GM21367 (cell line): Measurements from ENCODE around the gene TNFRSF4.
"Not testable (repeated sequence)": the region's sequence is repeated elsewhere in the genome, so short reads cannot be mapped to it uniquely, and the experiment has no call there.

Experiments used
- ATAC-seq: cut with Tn5 transposase; IDR thresholded peaks from one replicate; pipeline ENCODE4 v1.9.1; 2021; ENCODE audit not compliant: unreplicated experiment

Gene TNFRSF4

DNA sequence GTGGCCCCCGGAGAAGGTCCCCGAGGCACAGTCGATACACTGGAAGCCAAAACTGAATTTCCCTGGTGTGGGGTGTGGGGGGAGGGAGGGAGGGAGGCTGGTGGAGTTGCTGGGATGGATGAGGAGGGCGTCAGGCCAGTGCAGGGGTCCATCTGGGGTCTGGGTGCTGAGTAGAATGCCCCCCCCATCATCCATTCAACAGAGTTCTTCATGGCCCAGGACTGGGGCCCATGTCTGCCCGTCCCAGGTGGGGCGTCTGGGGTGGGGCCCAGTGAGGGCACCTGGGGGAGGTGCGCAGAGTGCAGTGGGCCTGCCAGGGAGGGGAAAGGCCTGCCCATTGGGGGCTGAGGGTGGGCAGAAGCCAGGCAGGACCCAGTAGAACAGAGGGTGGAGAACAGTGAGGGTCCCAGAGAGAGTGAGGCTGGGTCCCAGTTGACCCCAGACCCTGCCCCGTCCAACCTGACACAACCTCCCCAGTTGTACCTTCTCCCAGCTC lies 9.5 kb downstream of the TNFRSF4 start:
- no peak for ATAC-seq

DNA sequence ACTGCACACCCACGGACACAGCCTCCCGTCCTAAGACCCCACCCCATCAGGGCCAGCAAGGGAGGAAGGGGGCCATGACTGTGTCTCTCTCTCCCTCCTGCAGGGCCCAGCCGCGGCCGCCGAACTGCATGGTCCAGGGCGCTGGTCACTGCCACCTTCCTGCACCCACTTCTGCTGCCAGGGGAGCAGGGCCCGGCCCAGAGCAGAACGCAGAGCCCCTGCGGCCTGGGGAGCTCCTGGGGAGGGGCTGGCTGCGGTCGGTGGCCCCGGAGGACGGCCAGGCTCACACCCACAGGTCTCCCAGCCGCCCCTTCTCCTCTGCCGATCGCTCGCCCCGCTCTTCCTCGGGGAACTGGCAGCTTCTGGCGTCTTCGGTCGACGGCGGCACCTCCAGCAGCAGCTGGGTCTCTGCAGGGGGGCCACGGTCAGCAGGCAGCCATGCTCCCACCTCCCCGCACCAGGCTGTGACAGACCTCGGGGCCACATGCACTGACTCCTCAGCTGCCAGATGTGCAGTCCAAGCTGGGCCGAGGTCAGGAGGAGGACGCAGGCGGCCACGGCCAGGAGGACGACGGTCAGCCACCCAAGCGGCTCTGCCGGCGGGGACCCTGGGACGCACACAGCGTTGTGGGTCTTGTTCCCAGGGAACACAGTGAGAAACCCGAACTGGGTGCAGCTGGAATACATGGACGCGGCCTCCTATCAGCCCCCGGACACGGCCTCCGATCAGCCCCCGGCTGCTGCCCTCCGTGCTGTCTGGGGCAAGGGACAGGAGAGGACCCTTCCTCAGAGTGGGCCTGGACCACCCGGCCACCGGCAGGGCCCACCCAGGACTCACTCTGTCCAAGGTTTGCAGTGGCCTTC lies 10.2 kb downstream of the TNFRSF4 start:
- no peak for ATAC-seq

DNA sequence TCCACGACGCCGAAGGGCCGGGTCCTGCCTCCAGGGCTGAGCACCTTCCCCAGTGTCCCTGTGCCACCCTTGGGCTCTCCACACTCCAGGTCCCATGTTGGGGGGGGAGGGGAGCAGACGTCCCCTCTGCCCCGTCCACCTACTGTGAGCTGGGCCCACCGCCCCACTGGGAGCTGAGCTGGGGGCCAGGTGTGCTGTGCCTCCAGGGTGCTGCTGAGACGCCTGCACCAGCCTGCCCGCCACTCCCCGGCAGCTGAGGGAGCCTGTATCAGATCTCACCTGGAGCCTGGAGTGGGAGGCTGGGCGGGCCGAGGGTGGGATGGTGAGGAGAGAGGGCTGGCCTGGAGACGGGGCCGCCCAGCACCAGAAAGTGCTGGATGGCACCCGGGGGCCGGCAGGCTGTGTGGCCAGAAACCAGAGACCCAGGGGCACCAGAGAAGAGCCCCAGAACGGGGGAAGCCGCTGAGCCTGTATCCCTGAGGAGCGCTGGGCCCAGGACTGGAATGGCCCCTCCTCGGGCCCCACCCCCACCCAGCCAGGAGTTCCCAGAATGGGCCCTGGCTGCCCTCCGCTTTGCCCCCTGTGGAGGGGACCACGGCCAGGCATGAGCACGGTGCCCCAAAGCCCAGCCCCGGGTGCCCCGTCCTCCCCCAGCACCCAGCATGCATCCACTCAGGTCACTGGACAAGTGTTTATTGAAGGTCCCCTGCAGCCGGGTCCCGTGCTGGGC lies 11.0 kb downstream of the TNFRSF4 start:
- ATAC-seq: no peak

DNA sequence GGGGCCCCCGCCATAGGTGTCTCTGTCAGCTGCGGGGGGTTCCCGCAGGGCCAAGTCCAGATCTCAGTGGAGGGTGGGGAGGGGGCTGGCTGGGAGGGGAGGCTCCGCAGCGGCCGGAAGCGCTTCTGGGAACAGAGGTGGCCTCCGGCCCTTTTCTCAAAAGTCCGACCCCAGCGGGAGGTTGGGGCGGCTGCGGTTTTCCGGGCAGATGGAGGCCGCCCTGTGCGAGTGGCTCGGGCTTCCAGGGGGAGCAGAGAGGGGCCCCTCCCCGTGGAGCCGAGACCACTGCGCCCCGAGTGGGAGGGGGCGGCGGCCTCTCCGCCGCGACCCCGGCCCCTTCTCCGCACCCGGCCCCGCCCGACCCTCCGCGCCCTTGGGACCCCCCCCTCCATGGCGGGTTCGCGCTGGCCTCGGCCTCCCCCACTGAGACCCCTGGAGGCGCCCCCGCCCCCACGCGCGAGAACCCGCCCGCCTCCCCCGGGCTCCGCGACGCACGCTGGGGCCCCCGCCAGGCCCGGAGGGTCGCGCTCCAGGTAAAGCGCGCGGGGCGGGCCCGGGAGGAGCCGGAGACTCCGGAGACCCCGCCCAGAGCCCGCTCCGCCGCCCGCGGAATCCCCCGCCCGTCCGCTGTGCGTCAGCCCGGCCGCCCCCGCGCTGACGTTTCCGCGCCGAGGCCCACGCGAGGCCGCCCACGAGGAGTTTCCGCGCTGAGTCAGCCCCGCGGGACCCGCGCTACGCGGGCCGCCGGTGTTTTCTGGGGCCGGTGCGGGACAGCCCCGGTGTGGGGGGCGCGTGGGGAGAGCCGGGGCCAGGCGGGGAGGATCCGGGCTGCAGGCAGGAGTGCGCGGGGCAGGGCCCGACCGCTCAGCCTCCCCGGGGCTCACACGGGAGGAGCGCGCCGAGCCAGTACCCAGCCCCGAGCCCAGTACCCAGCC lies 12.8 kb downstream of the TNFRSF4 start:
- peak; percentile 40 for ATAC-seq

DNA sequence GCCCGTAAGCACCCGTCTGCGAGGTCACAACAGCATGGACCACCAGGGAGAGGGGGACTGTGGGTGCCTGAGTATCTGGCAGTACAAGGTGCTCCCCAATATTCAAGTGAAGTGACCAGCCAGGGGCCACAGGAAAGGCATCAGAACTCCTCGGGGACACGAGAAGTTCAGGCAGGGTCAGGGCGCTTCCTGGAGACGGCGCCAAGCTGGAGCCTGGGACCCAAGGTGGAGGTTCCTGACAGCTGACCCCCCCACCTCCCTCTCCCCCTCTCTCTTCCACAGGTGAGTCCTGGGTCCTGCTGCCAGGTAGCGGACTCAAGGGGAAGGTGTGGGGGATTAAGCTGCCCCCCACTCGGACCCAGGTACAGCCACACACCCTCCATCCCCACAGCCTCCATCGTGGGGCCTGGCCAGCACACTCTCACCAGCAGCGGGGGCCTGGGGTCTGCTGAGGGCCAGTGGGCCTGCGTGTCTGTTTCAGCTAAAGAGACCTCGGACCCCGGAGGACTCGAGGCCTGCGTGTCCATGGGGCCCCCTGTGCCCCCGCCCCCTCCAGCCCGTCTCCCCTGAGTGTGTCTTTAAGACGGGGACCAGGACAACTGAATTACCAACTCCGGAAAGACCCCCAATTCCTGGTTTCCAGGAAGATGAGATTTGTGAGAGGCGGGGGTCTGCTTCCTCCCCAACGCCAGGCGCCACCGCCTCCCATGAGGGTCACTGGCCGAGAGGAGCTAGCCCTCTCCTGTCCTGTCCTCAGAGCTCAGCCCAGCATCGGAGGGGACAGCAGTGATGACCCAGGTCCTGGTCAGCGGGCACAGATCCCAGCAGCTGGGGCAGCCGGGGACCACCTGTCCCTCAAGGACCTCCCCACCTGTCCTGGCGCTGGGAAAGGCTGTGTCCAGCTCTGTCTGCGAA lies 13.7 kb downstream of the TNFRSF4 start:
- no peak for ATAC-seq

DNA sequence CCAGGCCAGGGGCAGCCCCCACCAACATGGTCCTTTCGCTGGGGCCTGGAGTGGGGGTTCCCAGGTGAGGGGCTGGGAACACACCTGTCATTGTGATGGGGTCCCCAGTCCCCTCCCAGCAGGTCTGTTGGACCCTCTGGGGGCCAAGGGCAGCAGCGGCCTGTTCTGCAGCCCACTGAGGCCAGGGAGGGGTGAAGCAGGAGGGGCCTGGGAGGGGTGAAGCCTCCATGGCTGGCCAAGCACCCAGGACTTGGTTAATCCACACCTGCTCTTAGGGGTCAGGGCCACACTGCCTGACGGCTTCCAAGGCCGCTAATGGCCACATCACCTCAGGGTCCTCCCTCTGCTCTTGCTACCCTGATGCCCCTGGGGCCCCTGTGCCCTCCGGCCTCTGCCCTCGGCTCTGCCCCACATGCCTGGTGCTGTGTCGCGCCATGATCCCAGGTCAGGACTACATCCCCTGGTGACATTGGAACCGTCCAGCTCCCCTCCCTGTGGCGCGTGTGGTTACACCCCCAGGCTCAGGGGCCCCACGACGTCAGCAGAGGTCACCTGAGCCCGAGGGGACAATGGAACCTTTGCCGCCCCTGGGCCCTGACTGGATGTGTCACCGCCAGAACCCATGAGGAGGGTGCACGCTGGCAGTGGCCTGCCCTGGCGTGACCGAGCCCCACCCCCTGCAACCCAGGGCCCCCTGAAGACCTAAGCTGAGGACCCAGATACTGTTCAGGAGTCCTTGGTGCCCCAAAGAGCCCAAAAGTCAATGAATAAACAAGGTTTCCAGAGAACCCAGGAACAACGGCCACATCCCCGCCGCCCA lies 14.6 kb downstream of the TNFRSF4 start:
- ATAC-seq: no peak

DNA sequence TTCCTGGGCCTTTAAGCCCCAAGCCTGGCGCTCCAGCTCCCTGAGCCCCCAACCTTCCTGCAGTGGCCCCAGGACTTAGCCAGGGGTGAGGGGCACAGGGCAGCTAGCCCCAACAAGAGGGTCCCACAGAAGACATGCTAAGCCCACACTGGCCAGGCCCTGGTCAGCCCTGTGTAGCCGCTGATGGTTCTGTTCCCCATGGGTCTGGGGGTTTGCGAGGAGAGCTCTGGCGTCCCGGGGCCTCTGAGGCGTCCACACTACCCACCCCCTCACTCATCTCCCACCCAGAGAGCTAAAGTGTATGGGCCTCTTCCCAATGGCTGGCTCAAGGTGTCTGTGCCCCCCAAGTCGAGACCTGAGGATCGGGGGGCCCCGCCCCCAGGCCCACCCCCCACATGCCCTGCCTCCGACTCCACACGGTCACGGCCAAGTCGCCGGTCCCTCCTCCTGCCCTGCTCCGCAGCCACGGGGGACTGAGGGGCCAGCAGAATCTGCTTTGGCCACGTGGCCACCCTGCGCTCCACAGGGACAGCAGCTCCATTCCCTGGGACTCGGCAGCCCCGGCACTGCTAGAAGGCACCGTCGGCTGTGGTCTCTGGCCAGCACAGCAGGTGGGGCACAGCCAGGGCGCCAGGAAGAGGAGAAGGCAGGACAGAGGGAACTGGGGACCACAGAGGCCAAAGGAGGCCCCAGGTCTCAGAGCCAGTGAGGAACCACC lies 15.4 kb downstream of the TNFRSF4 start:
- no peak for ATAC-seq

DNA sequence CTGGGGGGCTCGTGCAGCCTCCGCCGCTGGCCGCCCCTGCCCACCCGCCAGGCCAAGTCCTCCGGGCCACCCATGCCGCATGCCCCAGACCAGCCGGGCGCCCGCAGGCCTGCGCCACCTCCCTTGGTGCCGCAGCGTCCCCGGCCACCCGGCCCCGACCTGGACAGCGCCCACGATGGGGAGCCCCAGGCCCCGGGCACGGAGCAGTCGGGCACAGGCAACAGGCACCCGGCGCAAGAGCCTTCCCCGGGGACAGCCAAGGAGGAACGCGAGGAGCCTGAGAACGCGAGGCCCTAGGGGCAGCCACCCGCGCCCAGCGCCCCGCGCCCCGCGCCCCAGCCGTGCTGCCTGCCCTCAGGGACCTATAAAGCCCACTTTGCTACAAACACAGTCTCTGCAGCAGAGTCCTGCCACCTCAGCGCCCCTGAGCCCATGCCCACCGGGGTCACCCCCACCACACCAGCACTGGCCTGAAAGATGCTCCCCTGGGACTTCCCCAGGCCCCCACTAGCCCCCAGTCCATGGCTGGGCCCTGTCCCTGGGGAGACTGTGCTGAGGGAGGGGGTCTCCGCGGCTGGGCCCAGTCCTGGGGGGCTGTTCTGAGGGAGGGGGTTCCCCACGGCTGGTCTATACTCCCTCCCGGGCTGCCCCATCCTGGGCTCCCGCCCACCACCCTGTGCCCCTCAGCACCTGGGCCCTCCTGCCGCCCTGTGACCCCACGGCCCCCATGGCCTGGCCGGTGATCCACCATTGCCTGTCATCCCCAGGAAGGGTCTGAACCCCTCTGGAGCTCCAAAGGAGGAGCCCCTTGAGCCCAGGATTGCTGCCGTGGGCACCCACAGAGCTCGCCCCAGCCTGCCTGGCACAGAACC lies 16.2 kb downstream of the TNFRSF4 start:
- ATAC-seq: no peak

DNA sequence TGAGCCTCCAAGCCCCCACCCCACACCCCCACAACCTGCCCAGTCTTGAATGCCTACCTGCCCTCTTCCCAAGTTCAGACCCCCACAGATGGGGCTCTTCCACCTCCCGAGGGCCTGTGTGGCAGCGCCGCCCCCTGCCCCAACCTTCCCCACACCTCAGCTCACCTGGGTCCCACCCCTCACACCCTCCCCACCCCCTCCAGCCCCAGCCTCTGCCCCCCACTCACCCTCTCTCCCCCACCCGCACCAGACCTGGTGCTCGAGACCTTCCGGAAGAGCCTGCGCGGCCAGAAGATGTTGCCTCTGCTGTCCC lies 16.8 kb downstream of the TNFRSF4 start:
- ATAC-seq: no peak

DNA sequence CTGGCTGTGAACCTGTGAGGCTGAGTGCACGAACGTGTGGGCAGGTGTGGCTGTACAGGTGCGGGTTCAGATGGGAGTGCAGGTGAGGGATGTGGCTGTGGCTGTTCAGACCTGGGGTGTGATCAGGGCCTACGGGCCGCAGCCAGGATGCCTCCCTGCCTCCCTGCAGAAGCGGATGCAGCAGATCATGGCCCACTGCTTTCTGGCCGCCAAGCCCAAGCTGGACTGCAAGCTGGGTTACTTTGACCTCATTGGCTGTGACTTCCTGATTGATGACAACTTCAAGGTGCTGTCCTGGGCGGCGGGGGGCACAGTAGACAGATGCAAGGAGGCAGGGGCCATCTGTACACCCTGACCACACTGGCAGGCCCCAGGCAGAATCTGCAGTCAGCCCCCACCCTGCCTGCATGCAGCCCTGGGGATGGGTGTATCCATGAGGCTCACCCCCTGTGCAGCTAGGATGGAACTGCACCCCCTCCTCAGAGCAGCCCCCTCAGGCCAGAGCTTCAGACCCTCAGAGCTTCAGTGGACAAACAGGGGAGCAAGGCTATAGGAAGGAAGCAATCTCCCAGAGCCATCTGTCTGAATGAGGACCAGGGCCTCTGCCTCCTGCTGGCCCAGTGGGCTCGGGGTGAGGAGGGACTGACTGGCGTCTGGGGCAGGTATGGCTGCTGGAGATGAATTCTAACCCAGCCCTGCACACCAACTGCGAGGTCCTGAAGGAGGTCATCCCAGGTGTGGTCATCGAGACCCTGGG lies 17.3 kb downstream of the TNFRSF4 start:
- no peak for ATAC-seq

DNA sequence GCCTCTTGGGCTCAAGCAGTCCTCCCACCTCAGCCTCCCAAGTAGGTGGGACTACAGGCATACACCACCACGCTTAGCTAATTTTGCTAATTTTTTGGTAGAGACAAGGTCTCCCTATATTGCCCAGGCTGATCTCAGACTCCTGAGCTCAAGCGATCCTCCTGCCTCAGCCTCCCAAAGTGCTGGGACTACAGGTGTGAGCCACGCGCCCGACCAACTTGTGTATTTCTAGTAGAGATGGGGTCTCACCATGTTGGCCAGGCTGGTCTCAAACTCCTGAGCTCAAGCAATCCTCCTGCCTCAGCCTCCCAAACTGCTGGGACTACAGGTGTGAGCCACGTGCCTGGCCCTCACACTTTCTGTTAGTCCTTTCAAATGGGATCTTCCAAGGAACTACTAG lies 18.2 kb downstream of the TNFRSF4 start:
- ATAC-seq: not testable (repeated sequence)

DNA sequence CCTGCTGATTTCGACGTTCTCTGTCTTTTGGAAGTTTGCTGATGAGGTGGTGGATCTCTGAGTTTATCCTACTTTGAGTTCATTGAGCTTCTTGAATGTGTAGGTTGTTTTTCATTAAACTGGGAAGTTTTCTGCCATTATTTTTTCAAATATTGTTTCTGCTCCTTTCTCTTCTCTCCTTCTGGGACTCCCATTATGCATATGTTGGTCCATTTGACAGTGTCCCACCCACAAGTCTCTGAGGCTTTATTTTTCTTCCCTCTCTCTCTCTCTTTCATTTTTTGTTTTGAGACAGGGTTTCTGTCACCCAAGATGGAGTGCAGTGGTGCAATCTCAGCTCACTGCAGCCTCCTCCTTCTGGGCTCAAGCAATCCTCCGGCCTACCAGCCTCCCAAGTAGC lies 19.2 kb downstream of the TNFRSF4 start:
- ATAC-seq: no peak

DNA sequence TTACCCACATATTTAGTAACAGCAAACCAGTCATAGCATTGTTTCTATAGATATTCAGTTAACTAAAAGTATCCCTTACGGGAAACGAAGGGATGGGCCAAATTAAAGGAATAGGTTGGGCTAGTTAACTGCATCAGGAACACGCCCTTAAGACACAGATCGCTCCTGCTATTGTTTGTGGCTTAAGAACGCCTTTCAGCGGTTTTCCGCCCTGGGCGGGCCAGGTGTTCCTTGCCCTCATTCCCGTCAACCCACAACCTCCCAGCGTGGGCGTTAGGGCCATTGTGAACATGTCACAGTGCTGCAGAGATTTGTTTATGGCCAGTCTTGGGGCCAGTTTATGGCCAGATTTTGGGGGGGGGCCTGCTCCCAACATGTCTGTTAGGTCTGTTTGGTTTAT lies 22.2 kb downstream of the TNFRSF4 start:
- ATAC-seq: no peak

DNA sequence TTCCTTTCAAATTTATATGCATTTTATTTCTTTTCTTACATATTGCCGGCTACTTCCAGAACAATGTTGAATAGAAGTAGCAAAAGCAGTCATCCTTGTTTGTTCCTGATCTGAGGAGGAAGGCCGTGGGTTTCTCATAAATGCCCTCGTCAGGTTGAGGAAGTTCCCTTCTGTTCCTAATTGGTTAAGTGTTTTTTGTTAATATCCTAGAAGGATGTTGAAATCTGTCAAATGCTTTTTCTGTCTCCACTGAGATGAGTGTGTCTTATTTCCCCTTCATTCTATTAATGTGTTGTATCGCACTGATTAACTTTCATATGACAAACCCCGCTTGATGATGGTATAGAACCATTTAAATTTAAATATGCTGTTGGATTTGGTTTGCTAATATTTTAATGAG lies 24.8 kb downstream of the TNFRSF4 start:
- ATAC-seq: no peak

DNA sequence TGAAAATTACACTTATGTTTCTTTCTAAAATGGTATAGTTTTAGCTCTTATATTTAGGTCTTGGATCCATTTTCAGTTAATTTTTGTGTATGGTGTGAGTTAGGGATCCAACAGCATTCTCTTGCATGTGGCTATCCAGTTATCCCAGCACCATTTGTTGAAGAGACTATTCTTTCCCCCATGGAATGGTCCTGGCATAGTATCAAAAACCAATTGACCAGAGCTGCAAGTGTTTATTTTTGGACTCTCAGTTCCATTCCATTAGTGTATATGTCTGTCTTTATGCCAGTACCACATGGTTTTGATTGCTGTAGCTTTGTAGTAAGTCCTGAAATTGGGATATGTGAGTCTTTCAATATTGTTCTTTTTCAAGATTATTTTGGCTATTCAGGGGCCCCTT lies 26.0 kb downstream of the TNFRSF4 start:
- ATAC-seq: no peak

DNA sequence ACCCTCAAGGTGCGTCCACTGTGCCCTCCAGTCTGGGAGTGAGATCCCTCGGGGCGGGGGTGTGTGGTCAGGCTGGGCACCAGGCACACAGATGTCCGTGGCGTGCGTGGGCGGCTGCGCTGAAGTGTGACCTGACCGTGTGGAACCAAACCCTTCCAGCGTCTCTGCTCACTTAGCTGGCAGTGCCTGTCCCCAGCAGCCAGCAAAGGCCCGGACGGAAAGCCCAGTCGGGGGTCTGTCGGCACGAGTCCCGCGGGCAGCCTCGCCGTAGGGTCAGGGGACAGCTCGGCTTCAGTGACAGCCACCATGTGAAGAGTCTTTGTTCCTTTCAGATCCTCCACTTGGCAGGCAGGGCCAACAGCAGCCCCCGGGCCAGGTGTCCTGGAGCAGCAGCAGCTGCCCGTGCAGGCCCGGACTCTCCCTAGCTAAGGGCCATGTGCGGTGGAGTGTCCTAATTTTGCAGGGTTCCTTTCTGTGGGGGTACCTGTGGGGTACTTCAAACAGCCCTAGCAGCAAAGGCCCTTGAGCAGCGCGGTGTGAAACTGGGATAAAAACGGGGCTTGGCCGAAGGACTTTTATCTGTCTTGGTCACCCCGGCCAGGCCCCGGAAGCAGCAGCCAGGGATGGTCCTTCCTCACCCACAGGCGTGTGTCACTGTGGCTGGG lies 28.7 kb downstream of the TNFRSF4 start:
- no peak for ATAC-seq
